WERI-Rb-1 (cell line): ENCODE data around the gene WWC1.

Experiments used
- DNase-seq: peaks from one replicate; pipeline ENCODE4 v3.0.0-alpha.2; 2020
- H3K27ac ChIP-seq: fragments of 250-450 bp; sonication (Bioruptor Pico); 2 replicates; pipeline ENCODE4 v1.5.1; 2020; ENCODE audit warnings: mild to moderate bottlenecking, moderate library complexity
- H3K27me3 ChIP-seq: fragments of 250-450 bp; sonication (Bioruptor Pico); 2 replicates; pipeline ENCODE4 v1.5.1; 2021; ENCODE audit warnings: mild to moderate bottlenecking, low read depth, moderate library complexity; ENCODE audit not compliant: insufficient read depth, severe bottlenecking
- H3K36me3 ChIP-seq: fragments of 250-450 bp; sonication (Bioruptor Pico); 2 replicates; pipeline ENCODE4 v1.5.1; 2020; ENCODE audit warnings: mild to moderate bottlenecking, moderate library complexity
- H3K4me3 ChIP-seq: 2 replicates; pipeline ENCODE4 v1.5.1; 2011; ENCODE audit warnings: low read depth, mild to moderate bottlenecking, control low read depth, low read length
- H3K9me3 ChIP-seq: fragments of 250-450 bp; sonication (Bioruptor Pico); 2 replicates; pipeline ENCODE4 v1.5.1; 2021; ENCODE audit warnings: mild to moderate bottlenecking, moderate library complexity; ENCODE audit not compliant: severe bottlenecking
- TF ChIP-seq, protein P1 (sequence below): IDR thresholded peaks from 2 replicates; pipeline ENCODE4 v1.5.1; 2011; ENCODE audit warnings: low read depth, mild to moderate bottlenecking, control low read depth, inconsistent platforms, low read length

Gene WWC1

DNA sequence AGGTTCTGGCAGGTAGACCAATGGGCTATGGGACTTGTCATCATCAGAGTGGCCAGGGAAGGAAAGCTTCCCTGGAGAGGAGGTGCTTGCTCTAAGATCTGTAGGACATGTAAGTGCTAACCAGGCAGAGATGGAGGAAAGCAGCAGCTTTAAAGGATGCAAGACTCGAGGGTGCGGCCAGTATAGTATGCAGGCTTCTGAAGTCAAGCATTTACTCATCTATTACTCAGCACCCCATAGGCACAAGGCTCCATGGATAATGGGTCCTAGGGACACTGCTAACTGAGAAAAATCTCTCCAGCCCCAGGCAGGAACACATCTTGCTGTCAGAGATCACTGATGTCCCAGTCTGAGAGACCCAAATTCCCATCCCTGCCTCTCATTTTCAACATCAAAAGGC lies 49.7 kb downstream of the WWC1 start:
- Histone ChIP-seq H3K4me3 (no peak overlapping the region), H3K27ac (no peak overlapping the region), H3K27me3 (no peaks in the 10 kb centered on the region), H3K9me3 (no peaks in the 10 kb centered on the region), H3K36me3 (peaks cover 9% of the 10 kb centered on the region)
- TF ChIP-seq, protein P1, sequence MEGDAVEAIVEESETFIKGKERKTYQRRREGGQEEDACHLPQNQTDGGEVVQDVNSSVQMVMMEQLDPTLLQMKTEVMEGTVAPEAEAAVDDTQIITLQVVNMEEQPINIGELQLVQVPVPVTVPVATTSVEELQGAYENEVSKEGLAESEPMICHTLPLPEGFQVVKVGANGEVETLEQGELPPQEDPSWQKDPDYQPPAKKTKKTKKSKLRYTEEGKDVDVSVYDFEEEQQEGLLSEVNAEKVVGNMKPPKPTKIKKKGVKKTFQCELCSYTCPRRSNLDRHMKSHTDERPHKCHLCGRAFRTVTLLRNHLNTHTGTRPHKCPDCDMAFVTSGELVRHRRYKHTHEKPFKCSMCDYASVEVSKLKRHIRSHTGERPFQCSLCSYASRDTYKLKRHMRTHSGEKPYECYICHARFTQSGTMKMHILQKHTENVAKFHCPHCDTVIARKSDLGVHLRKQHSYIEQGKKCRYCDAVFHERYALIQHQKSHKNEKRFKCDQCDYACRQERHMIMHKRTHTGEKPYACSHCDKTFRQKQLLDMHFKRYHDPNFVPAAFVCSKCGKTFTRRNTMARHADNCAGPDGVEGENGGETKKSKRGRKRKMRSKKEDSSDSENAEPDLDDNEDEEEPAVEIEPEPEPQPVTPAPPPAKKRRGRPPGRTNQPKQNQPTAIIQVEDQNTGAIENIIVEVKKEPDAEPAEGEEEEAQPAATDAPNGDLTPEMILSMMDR: no peak
- no peak for DNase-seq

DNA sequence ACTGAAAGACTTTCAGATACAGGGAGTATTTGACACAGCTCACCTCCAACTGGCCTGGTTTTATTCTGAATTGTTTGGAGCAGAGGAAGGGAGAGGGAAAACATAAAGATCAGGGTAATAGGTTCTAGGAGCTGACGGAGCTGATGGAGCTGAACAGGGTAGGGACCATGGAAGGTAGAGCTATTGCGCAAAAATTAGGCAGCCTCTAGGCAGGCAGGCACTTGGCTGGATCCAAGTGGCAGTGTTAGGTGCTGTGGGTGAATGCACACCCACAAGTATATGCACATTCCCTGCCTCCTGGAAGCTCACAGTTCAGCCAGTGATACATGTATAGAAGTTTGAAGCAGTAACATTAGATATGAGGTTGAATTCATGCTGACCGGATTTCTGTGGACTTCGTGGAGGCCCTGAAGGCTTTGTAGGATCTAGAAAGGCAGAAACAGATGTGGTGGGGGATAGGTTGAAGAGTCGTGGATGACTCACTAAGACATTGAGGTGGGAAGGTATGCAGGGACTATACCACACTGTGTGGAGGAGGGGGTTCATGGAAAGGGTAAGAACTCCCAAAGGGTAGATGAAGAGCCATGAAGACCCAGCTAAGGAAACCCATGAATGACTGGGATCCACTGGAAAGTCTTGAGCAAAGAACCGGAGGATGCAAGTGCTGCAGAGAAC lies 50.8 kb downstream of the WWC1 start:
- TF ChIP-seq, protein P1: no peak
- Histone ChIP-seq H3K4me3 (no peak overlapping the region), H3K27ac (no peak overlapping the region), H3K9me3 (no peaks in the 10 kb centered on the region), H3K36me3 (peaks cover 9% of the 10 kb centered on the region), H3K27me3 (no peaks in the 10 kb centered on the region)
- DNase-seq: no peak

DNA sequence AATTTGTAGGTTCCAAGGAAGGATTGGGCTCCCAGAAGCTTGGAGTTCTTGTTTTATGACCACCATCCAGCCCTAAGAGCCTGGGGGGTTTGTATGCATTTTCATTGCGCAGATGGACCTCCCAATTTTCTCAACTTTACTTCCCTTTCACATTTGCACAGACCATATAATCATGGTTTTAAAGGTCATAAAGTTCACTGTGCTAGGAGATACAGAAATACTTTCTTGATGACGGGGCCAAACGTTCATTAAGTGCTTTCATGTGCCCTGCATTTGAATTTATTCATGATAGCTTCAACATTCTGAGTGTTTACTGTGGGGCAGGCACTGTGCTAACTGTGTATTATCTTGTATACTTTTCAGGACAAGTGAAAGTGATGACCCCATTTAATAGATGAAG lies 51.5 kb downstream of the WWC1 start:
- Histone ChIP-seq H3K9me3 (no peaks in the 10 kb centered on the region), H3K4me3 (no peak overlapping the region), H3K27ac (no peak overlapping the region), H3K27me3 (no peaks in the 10 kb centered on the region), H3K36me3 (peaks cover 9% of the 10 kb centered on the region)
- no peak for DNase-seq
- TF ChIP-seq, protein P1: no peak

DNA sequence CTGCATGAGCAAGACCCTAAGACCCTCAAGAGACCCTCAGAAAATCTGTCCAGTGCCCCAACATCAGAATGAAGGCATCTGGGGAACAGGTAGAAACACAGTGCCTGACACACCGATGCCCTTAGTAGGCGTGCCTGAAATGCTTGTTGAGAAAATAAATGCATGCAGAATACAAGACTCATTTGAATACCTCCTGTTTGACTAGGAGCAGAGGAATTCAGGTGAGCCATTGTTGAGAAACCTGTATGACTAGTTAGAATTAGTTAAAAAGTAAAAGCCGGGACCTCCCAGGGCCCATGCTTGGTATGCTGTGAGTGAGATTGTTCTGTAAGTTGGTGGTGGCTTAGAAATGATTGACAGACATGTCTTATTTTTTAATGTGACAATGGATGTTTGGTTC lies 55.0 kb downstream of the WWC1 start:
- H3K27me3 ChIP-seq: no peaks in the 10 kb centered on the region
- H3K36me3 ChIP-seq: peaks cover 5% of the 10 kb centered on the region
- TF ChIP-seq, protein P1: no peak
- no peak for DNase-seq
- no peak overlapping the region for H3K27ac ChIP-seq
- no peak overlapping the region for H3K4me3 ChIP-seq
- H3K9me3 ChIP-seq: no peaks in the 10 kb centered on the region

DNA sequence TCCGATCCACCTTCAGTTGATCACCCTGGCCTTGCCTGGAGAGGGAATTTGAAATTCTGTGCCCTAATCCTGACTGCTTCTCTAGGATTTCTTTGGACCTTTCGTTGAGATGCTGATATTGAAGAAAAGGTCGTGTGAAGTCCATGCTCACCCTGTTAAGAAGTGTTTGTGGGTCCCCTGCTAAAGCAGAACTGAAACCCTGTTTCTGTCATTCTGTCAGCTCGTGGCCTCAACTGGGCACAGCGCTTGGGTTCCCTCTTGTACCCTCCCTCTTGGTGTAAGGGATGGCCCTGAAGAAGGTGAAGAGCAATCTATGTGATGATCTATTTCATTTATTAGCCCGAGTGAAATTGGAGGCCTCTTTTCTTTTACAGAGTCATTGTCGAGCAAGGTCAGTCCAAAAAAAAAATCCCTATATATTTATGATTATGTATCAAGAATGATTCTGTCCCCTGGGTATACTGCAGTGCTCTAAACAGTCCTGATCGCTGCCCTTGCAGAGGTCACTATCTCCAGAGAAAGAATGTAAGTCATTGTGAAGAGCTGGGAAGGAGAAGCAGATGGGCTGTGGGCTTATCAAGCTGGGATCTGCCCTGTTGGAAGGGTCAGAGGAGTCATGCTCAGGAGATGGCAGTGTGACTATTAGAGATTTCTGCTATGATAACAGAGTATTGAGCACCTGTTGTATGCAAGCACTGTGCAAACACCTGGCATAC lies 56.1 kb downstream of the WWC1 start:
- no peak for DNase-seq
- TF ChIP-seq, protein P1: no peak
- Histone ChIP-seq H3K4me3 (no peak overlapping the region), H3K27ac (no peak overlapping the region), H3K9me3 (no peaks in the 10 kb centered on the region), H3K36me3 (peaks cover 5% of the 10 kb centered on the region), H3K27me3 (no peaks in the 10 kb centered on the region)
